ENCODE measurements around the gene CHTOP.

CHTOP gene

DNA sequence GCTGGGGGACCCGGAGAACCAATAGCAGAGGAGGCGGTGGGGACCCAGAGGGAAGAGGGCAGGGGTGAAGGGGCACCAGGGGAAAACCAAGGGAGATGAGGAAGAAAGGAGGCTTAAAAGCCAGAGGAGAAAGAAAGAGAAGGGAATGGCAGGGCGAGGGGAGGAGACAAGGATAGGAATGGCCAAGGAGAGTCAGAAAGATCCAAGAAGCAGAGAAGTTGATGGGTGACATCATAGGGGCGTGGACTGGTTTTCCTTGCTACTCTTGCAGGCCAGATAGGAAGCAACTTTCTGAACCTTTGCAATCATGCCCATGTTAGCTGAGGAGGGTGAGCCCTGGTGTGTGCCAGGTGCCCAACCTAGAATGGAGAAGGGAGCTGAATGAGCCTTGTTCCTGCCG is 50.0 kb downstream of the CHTOP start:
- DNase-seq (ENCODE audit: low read depth in 1 of 2, low spot score in 1 of 2), result no peak

GRCh38 chr1:153684892-153685291 is 51.0 kb downstream of the CHTOP start:
- DNase-seq (ENCODE audit: low read depth in 1 of 2, low spot score in 1 of 2), result no peak

- DNase-seq (ENCODE audit: low read depth in 1 of 2, low spot score in 1 of 2), result no peak
Measured at GRCh38 chr1:153685544-153686340, 51.9 kb downstream of the CHTOP start.

GRCh38 chr1:153687346-153688125 is 53.7 kb downstream of the CHTOP start:
- DNase-seq (ENCODE audit: low read depth in 1 of 2, low spot score in 1 of 2), result no peak

DNA sequence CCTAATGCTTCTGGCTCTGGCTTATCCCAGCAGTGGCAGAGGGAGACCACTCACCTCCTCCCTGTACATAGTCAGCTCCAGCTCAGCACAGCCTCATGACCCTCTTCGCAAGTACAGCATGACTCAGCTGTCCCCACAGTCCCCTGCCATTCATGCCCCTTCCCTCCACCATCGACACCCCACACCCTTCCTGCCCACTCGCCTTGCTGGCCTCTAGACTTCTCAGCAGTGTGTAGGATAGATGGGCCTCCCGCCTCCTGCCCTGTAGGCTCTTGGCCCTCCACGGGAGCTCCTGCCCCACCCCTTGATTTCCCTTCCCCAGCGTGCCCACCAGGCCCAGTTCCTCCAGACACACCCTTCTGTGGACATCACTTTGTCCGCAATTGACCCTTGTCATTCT is 54.4 kb downstream of the CHTOP start:
- no peak for DNase-seq (ENCODE audit: low read depth in 1 of 2, low spot score in 1 of 2)

GRCh38 chr1:153688736-153689328 is 55.0 kb downstream of the CHTOP start:
- no peak for DNase-seq (ENCODE audit: low read depth in 1 of 2, low spot score in 1 of 2)

- no peak for DNase-seq (ENCODE audit: low read depth in 1 of 2, low spot score in 1 of 2)
Measured at GRCh38 chr1:153693466-153693865, 59.6 kb downstream of the CHTOP start.
